LNCAP (cell line): ENCODE measurements around the gene RAPGEF5.

Experiments used
- TF ChIP-seq, protein P1 (sequence below): fragments of 450-650 bp; IDR thresholded peaks from 2 replicates; pipeline ENCODE4 v1.5.1; 2017; ENCODE audit warnings: mild to moderate bottlenecking

RAPGEF5 gene

DNA sequence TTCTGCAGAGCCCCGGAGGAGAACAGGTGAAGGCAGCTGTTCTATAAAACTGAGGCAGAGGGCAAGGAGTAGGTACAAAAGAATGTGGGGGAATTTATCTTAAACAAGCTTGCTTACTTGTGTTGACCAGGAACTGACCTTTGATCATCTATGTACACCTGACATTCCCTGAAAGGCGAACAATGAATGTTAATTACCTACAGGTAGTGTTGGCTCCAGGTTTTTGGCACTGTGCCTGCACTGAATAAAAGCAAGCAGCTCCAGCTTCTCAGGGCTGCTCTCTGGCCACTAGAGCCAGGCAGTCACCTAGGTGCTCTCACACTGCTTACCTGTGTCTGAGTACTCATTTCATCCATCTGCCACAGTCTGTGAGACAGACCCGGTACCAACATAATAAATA lies 87.0 kb downstream of the RAPGEF5 start:
- TF ChIP-seq, protein P1, sequence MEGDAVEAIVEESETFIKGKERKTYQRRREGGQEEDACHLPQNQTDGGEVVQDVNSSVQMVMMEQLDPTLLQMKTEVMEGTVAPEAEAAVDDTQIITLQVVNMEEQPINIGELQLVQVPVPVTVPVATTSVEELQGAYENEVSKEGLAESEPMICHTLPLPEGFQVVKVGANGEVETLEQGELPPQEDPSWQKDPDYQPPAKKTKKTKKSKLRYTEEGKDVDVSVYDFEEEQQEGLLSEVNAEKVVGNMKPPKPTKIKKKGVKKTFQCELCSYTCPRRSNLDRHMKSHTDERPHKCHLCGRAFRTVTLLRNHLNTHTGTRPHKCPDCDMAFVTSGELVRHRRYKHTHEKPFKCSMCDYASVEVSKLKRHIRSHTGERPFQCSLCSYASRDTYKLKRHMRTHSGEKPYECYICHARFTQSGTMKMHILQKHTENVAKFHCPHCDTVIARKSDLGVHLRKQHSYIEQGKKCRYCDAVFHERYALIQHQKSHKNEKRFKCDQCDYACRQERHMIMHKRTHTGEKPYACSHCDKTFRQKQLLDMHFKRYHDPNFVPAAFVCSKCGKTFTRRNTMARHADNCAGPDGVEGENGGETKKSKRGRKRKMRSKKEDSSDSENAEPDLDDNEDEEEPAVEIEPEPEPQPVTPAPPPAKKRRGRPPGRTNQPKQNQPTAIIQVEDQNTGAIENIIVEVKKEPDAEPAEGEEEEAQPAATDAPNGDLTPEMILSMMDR = no peak

DNA sequence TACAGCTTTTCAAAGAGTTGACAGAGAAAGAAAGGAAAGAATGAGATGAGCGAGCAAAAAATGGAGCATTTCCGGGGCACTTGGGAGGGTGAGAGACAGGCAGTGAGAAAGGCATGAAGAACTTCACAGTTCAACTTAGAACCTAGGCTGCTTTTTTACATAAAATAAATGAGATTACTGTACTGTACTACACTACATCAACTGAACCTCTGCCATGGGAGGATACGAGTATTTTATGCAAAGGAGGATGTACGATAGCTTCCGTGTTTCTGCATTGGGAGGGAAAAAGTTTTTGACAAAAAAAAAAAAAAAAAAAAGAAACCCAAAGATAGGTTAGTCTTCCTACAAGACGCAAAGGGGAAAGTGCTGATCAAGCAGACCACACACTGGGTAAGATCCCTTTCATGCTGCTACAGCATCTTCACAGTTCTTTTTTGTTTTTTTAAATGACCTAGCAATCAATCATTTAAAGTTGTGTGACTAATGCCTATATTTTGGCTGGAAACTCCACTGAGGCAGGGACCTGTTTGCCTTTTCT lies 88.0 kb downstream of the RAPGEF5 start:
- TF ChIP-seq, protein P1 = no peak

DNA sequence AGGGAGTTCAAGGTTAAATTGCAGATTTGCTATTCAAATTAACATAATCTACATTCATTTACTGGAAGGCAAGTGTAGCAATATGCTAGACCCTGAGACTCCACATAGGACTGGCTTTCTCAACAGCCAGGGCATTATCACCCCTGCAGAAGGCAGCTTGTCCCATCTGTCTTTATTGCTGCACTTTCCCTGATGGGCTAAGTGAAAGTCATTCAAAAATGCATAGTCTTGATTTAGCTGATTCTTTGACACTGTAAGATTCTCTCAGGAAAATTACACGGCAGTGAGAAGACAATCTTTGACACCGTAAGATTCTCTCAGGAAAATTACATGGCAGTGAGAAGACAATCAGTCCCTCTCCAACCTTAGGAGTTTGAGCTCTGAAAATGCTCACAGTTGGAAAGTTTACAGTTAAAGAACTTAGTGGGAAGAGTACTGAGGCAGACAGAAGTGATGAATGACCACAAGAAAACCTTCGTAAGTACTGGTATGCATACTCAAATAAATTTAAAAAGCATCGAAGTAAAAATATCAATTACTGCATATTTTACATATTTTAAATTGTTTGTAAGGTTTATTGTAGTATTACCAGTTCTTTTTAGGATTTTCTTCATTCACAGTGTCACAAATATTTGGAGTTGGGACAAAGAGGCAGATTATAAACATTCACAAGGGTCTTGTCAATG lies 88.9 kb downstream of the RAPGEF5 start:
- TF ChIP-seq, protein P1 = no peak

DNA sequence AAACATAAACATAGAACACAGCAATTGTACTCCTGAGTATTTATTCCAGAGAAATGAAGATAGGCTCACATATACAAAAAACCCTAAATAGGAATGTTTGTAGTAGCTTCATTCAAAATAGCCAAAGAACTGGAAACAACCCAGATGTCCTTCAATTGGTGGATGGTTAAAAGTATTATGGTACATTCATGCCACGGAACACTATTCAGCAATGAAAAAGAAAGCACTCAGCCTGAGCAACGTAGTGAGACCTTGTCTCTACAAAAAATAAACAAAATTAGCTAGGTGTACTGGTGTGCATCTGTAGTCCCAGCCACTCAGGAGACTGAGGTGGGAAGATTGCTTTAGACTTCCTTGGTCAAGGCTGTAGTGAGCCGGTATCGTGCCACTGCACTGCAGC lies 94.4 kb downstream of the RAPGEF5 start:
- TF ChIP-seq, protein P1 = no peak

DNA sequence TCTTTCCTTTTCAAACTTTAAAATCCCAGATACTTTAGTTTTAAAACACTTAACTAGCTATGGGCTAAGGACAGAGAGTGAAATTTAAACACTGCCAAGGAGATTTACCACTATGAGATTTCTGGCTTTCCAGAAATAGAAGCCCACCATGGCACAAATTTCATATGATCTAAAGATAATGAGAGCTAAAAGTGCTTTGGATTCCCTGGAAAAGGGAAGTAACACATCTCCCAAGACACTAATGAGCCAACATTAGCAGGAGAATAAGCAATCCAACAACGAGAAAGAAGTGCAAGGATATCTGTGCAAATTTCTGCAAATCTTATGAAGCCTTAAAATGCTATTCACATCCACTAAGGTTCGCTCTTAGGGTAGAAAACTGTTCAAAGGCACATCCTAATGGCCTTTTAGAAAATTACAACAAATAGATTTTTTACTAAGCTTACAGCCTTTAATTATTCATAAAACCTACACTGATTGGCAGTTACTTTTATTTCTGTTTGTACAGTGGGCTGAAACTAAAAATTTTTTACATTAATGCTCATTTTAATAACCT lies 100.3 kb downstream of the RAPGEF5 start:
- TF ChIP-seq, protein P1 = no peak

DNA sequence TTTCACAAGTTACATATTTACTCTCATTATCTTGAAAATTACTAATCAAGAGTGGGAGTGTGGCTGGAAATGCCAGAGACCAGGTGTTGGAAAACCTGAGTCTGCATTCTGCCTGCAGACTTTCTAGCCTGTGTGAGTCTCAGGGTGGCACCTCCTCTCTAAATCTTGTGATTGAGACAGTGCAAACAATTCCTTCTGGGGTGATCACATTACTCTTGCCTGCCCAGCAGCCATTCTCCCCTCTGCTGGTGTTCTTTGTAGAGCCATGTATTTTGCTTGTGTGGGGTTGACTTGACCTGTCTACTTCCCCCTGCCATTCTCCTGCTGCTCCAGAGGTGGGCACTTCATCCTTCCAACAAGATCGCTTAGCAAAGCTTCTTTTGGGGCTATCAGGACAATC lies 101.1 kb downstream of the RAPGEF5 start:
- TF ChIP-seq, protein P1 = no peak

DNA sequence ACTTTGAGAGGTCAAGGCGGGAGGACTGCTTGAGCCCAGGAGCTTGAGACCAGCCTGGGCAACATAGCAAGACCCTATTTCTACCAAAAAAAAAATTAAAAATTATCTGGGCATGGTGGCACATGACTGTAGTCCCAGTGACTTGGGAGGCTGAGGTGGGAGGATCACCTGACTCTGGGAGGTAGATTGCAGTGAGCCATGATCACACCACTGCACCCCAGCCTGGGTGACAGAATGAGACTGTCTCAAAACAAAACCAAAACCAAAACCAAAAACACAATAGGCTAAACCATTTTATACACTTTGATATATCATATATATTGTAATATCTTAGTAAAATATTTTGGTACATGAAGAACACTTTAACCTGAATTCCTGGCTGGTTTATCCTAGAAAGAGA lies 101.6 kb downstream of the RAPGEF5 start:
- TF ChIP-seq, protein P1 = no peak
